HT1080 (cell line): ENCODE data around the gene GSAP. TPM values are rescaled to one million over a fixed set of nuclear protein-coding genes. Genes with fewer than 3 reads are reported as not detected.
A peak's percentile ranks its signal among the peaks of the same experiment; 100 is the strongest.

ENCODE experiments used
- DNase-seq: peaks from one replicate; pipeline ENCODE4 v3.0.0-alpha.2; 2015; ENCODE audit warnings: low read depth
- total RNA-seq: library from RNA; depleted of rRNA; stranded (reverse); fragments of >200 nt; shearing (Covaris generic); gene quantifications from 2 replicates; pipeline ENCODE4 v1.2.3, GENCODE V29; 2014

Gene GSAP
- total RNA-seq, 1 experiment from 2014 or later, result 1.5 TPM

- DNase-seq, result no peak
These were observed 86.5 kb downstream of the GSAP start for GRCh38 chr7:77329466-77330168.

GRCh38 chr7:77328669-77329068, 87.5 kb downstream of the GSAP start:
- peak; percentile 62 for DNase-seq

GRCh38 chr7:77327932-77328628, 88.1 kb downstream of the GSAP start:
- DNase-seq, result peak; percentile 70

GRCh38 chr7:77327067-77327931, 88.8 kb downstream of the GSAP start:
- DNase-seq, result peak; percentile 73

- DNase-seq, result peak; percentile 81
These were observed 90.0 kb downstream of the GSAP start for GRCh38 chr7:77326131-77326530.

GRCh38 chr7:77321300-77321699, 94.8 kb downstream of the GSAP start:
- no peak for DNase-seq

- DNase-seq, result no peak
These were observed 95.4 kb downstream of the GSAP start for GRCh38 chr7:77320714-77321113.

- DNase-seq, result no peak
These were observed 96.0 kb downstream of the GSAP start for GRCh38 chr7:77320137-77320536.

- DNase-seq, result no peak
These were observed 98.1 kb downstream of the GSAP start for GRCh38 chr7:77318019-77318418.

GRCh38 chr7:77316219-77316978, 99.8 kb downstream of the GSAP start:
- DNase-seq, result peak; percentile 15

- DNase-seq, result no peak
These were observed 101.0 kb downstream of the GSAP start for GRCh38 chr7:77315182-77315591.

GRCh38 chr7:77313876-77314480, 102.2 kb downstream of the GSAP start:
- no peak for DNase-seq

GRCh38 chr7:77313085-77313484, 103.1 kb downstream of the GSAP start:
- DNase-seq, result no peak

GRCh38 chr7:77310982-77311381, 105.2 kb downstream of the GSAP start:
- DNase-seq, result no peak

GRCh38 chr7:77309714-77310220, 106.4 kb downstream of the GSAP start:
- DNase-seq, result no peak

- no peak for DNase-seq
These were observed 107.4 kb downstream of the GSAP start for GRCh38 chr7:77308792-77309191.

- peak; percentile 34 for DNase-seq
These were observed 109.7 kb downstream of the GSAP start for GRCh38 chr7:77306231-77307067.

GRCh38 chr7:77295549-77295948, 120.6 kb downstream of the GSAP start:
- no peak for DNase-seq

- no peak for DNase-seq
These were observed 123.1 kb downstream of the GSAP start for GRCh38 chr7:77293046-77293445.

- DNase-seq, result no peak
These were observed 125.7 kb downstream of the GSAP start for GRCh38 chr7:77290425-77290824.
